Measurements from ENCODE around the gene NEURL4.

The NEURL4 gene

DNA sequence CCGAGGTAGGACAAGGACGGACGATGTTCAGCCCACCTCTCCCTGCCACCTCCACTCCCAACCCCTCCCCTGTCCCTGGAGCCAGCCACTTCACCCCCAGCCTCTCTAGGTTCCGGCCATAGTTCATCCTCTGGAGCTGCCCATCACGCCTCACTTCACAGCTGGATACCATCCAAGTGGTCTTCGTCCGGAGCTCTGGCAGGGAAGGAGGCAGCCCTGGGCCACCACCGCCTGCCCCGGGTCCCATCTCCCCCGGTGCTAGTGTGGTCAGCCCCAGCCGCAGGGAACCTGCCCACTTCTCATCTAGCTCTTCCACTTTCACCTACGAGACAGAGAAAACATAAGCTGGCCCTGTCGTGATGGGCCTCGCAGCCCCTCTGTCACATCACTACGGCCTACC lies 7.7 kb downstream of the NEURL4 start:
- DNase-seq, result no peak

DNA sequence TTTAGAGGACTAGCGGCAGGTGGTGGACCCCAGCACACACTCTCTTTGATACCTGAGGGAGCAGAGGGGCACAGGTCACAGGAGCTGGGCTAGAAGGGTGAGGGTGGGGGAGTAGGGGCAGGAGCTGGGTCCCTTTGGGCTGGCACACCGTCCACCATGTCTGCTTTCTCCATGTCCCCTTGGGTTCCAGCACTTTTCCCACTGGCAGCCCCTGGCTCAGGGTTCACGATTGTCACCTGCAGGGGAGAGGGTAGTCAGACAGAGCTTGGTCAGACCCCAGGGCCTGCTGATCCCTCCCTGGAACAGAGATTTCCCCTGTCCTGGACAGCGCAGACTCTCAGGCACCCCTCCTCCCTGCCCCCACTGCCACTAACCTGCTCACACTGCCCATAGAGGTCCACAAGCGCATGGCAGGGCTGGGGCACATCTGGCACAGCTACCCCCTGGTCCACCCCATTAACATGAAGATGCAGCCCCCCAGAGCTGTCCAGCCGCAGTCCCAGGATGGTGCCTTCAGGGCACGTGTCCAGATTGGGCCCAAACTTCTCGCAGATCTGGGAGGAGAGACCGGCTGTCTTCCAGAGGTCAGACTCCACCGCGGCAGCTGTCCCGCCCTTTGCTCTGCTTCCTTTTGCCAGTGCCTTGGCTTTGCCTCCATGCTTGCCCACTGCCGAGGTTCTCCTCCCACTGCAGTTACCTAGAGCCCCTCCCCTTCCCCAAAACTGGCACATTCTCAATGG lies 10.8 kb downstream of the NEURL4 start:
- no peak for DNase-seq

DNA sequence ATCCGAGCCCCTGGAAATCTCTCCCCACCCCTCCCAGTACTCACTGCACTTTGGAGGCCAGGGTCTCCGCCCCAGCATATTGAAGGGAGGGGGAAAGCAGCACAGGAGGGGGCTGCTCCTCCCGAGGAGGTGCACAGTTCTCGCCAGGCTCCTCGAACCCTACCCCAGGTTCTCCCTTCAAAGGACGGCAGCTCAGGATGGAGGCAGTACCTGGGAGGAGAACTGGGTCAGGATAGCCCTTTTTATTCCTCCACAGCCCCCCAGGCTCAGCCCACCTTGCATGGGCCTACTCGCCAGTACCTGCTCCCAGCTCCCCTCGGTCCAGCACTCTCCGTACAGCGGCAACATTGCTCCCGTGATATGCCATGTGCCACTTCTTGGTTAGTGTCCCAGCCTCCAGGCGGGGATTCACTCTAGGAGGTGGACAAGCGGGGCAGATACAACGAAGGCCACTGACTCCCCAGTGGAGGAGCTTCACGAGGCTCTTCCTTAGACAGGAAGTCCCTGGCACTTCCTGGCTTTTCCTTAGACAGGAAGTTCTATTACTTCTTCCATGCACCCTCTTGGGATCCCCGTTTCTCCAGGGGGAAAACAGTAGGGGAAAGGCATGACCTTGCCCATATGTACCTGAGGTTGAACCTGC lies 11.9 kb downstream of the NEURL4 start:
- no peak for DNase-seq

DNA sequence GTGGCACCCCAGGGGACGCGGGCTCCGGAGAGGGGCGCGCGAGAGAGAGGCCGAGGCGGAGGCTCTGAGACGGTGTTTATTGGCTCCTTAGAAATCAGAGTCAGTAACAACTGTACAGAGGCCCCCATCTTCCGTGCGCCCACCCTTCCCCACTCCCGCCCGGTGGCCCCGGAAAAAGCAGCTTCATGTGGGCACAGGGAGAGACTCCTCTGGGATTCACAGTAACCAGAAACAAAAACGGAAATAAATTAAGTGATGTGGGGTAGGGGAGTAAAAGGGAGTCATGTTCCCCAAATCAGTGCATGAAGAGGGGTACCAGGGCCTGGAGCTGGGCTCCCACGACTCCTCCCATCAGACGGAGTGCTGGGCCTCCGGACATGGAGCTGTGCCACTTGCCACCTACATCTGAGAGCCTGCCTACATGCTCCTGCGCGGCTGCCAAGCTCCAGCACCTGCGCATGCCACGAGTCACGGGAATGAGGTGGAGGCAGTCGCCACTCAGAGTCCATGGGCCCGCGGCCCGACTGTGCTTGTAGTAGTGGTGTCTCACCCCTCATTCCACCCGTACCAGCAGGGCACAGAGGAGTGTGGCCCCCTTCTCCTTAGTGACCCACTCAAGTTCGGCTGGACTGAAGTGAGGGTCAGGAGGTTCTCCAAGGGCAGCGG lies 13.4 kb downstream of the NEURL4 start:
- no peak for DNase-seq

DNA sequence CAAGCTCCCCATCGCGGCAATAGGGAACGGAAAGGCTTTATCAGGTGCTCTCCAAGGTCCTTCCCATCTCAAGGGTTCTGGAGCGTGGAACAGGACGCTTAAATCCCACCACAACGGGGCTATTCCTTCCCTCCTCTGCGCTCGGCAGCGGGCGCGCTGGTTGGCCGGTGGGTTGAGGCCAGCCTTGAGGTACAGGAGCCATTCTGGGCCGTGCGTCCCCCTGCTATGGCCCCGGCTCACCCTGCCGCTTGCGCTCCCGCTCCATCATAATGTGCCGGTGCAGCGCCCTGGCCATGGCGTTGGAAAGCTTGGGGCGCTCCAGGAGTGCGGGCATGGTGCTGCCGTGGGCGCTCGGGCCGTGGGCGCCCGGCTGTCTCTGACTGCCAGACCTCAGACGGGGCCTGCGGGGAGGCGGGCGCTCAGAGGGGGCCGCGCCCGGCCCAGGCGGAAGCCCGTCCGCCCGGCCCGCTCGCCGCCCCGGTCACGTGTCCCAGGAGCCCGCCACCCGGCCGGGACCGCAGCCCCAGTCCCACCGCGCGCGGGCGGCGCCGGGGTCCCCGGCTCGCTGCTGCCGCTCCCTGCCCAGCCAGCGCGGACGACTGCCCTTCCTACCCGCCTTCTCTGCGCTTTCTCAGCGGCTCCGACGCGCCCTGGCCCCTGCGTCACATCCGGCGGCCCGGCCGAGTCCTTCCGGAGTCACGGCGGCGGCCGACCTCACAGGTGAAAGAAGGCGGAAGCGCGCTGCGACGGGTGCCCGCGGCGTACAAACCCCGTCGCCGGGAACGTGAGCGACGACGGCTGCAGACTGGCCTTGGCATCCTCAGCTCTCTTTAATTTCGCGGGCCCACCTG lies 14.2 kb downstream of the NEURL4 start, which contains the start of gene GPS2:
GPS2 (minus strand) TSS at position 642 of the 851 bp plus-strand sequence; CDS start at position 334, 308 bp downstream.
- DNase-seq, result peak; percentile 67

DNA sequence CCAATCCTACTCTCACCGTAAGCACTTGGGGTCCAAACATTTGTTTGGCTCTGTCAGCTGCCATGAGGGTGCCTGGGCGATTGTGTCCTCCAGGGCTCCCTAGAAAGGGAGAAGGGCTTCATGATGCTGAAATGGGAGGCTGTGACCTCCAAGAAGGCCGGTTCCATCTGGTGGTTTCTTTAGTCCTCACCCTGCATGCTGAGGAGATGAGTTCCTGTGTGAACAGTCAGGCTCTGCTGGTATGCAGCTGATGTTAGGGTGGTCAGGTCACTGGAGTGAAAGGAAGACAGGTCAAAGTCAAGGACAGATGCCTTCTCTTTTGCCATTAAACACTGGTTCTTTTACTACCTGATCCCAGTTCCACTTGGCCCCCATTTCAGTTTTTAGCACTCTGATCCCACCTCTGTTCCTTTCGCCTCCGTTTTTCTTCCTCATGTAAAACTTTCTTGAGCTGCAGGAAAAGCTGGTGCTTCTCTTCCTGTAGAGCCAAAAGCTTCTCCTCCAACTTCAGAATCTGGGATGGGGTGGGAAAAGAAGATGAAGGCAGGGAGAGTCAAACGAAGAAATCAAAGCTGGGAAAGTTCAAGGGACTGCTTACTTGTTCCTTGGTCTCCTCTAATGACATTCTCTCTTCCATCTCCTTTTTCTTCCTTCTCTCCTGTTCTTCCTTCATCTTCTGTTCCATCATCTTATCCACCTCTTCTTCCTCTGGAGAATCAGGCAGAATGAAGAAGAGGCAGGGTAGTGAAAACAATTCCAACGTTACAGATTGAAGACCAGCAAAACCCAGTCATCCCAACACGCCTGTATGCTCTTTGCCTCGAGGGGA lies 15.0 kb downstream of the NEURL4 start:
- DNase-seq, result no peak

DNA sequence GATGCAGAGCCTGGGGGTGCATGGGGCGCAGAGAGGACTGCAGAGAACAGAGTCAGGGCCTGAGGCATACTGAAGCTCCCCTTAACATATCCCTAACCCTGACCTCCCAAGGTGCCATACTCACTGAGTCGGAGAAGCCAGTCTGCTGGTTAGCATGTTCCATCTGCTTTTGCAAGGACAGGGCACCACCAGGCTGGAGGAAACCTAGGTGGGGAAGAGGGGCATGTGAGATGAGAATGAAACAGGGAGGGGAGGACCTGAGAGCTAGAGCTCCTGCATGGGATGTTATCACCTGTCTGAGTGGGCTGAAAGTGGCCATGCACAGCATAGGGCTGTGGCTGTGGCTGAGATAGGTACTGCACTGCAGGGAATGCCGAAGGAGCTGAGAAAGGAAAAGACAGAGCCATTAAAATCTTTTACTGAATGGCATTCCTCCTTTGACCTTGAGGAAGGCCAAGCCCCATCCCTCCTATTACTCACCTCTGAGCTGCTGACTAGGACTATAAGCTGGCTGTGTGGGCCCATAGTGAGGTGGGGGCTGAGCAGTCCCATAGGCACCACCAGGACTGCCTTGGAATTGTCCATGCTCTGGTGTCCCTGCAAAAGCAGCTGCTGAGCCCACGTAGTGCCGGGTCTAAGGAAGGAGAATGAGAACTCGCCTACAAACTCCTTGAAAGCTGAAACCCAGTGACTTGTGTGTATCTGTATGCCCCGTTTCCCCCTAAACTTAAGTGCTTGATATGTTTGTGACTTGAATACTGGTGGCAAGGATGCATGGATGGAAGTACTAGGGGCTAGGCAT lies 15.8 kb downstream of the NEURL4 start:
- DNase-seq, result no peak

DNA sequence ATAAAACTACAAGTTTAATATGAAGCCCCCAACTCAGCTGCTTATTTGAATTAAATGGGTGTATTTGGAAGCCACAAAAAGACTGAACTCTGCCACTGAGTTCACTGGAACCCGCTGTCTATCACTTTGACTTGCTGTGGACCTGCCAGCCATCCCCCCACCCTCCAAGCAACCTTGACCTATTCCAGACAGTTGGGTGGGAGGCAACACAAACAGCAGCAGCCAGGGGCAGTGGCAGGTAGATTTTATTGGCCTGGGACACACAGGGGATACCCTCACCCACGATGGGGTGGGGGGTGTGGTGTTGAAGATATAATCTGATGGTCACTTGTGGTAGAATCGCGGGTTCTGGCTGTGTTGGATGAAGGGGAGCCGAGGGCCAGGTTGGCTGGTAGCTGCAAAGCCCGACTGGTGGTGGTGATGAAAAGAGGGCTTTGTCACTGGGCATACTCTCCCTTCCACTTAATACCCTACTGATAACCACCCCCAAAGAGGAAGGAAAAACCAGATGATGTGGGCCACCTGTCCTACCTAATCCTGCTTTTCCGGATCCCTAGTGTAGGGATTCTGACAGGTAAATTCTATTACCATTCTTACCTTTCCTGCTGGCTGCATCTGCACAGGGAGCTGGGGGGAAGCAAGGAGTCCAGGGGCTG lies 16.6 kb downstream of the NEURL4 start:
- no peak for DNase-seq

DNA sequence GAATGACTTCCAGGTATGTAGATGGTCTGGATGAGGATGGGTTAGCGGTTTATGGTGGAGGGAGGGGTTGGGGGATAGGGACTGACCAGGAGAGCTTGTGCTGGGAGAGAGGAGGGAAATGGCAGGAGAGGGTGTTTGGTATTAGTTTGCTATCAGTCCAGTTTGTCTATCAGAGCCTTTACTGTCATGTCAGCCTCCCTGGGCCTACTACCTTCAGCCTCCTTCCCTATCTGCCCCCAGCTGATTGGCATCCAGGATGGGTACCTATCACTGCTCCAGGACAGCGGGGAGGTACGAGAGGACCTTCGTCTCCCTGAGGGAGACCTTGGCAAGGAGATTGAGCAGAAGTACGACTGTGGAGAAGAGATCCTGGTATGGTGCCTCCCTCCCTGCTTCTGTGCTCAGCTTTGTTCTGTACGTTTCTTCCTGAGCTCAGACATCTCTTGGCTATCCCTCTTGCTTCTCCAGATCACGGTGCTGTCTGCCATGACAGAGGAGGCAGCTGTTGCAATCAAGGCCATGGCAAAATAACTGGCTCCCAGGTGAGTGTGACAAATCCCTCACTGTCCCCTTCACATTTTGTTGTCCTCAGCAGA lies 17.9 kb downstream of the NEURL4 start:
- no peak for DNase-seq

DNA sequence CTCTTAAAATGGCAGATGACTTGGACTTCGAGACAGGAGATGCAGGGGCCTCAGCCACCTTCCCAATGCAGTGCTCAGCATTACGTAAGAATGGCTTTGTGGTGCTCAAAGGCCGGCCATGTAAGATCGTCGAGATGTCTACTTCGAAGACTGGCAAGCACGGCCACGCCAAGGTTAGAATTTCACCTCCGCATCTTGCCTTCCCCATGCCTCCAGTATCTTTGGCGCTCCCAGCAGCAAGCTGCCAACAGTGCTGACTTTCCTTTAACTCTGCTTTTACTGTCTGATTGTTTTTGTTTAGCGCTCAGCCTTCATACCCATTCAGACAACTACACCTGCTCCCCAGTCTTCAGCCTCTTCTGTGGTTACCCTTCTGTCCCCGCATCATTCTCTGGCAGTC lies 19.5 kb downstream of the NEURL4 start:
- no peak for DNase-seq

DNA sequence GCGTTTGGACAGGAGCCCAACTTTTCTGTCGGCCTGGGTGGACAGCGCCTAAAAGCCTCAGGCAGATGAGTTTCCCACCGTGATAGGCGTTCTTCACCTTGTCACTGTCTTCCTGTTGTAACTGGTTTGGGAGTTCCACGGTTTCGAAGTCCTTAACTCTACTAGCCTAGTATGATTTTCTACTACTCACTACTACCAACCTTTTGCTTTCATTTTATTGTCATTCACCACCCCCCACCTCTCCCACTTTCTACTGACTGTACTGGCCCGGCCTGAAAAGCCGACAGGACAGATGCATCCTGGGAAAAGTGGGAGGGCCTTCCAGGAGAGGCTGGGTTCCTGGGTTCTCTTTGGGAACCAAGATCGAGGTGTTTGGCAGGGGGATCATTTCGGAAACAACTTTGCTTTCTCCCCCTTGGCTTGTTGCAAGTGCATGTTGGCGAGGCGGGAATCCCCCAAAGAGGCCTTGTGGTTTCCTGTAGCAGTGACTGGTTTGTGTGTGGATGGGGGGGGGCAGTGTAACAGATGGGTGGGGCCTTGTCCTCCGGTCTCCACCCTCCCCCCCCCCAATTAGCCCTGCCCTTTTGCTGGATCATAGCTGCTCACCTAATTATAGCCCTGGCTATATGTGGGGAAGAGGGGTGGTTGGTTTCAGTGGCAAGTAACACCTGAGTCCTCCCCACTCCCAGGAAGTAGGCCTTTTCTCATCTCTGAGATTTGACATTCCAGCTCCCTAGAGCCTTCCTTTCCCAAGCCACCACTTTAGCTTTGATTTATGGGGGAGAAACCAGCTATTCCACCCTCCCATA lies 20.3 kb downstream of the NEURL4 start:
- peak; percentile 49 for DNase-seq

DNA sequence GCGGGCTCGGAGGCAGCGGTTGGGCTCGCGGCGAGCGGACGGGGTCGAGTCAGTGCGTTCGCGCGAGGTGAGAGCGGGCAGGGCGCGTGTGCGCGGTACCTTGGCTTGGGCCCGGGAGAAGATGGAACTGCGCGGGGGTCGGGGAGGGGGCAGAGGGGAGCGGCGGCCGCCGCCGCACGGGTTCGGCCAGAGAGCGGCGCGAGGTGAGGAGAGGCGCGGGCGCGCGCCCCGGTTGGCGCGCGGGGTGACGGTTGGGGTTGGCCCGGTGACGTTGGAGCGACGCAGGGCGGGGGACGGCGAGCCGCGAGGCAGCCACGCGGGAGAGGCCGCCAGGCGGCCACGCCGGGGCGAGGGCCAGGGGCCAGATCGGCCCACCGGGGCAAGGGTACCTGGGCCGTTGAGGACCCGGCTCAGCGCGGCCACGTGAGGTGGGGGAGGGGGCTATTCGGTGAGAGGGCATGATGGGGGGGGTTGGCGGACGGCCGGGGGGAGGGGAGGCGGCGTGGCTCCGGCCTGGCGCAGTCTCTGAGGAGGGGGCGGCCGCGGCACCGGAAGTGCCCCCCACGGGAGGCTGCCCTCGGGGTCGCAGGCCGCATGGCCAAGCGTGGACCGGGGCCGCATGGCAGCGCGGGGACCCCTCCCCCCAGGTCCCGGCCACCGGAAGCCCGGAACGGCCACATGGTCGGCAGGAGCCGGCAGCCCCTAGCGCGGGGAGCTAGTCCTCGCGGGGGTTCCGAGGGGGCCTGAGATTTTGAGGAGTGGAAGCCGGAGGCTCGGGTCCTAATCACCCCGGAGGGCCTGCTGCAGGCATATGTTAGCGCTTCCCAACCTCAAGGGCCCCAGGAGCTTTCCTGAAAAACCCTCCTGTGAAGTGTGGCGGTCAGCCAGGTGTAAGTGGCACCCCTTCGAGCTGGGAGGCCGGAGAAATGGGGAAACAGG lies 21.2 kb downstream of the NEURL4 start:
- DNase-seq, result no peak

DNA sequence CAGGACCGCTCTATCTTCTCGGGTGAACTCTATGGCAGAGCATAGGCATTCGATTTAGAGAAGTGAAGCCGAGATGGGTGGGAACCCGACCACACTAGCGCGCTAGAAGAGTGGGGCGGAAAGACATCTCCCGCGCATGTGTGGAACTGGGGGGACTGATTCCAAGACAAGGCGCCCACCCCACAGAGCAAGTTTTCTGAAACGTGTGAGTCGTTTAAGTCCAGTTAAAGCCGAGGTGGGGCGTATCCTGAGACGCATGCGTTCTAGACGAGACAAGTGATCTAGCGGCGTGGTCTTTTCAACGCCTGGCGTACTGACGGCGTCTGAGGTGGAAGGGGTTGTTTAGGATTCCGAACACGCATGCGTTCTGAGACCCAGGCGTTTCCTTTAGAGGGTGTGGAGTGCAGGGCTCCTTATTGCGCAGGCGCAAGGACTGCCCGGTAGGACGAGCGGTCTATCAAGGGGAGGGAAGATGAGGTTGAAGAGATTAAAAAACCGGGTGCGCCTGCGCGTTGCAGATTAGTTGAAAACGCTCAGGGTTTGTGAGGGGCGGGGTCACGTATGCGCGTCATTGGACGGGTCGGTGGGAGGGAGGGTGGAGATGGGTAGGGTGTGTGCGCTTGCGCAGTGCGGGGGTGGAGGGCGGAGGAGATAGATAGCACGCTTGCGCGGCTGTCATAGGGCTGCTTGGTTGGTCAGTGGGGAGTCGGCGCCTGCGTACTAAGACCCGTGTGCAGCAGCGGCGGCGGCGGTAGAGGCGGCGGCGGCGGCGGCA lies 22.0 kb downstream of the NEURL4 start, which contains the start of gene EIF5A:
EIF5A (plus strand) TSS at position 718 of the 775 bp plus-strand sequence. CDS start 2,008 bp downstream, outside the sequence.
- DNase-seq, result peak; percentile 99

DNA sequence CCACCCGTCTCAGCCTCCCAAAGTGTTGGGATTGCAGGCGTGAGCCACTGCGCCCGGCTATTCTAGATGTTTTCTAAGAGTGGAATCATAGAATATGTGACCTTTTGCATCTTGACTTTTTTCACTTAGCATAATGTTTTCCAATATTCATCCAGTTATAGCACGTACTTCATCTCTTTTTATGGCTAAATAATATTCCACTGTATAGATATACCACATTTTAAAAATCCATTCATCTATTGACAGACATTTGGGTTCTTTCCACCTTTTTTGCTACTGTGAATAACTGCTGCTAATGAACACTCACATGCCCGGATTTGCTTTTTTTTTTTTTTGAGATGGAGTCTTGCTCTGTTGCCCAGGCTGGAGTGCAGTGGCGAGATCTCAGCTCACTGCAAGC lies 25.0 kb downstream of the NEURL4 start:
- DNase-seq, result no peak

DNA sequence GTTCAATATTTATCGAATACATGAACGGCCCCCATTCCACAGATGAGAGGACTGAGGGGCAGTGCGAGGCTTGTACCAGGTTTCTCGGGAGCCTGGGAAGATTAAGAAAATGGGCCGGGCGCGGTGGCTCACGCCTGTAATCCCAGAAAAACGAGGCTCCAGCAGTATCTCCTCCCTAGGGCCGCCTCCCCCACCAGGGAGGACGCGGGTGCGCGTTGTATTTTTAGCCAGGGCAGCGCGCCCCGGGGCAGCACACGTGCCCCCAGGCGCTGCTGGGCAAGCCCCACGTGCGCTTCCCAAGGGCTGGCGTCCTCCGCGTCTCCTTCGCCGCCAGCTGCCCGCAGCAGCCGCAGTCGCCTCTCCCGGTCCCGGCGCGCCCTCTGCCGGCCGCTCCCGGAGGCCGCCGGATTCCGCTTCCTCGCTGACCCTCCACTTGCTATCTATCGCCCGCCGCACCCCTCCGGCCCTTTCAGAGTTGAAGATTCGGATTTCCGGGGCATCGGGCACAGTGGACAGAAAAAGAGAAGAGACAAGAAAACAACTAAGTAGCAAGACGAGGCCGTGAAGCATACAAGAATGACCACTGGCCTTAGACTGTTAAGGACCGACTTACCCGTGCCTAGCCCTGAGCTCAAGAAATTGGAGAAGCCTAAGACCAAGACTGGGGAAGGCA lies 32.8 kb downstream of the NEURL4 start:
- DNase-seq, result peak; percentile 81

Data from T1000 (cell line).